Measurements from ENCODE around the gene FNDC3A. TPM values are rescaled to one million over a fixed set of nuclear protein-coding genes. Genes with fewer than 3 reads are reported as not detected.

The FNDC3A gene
- total and polyA plus RNA-seq, 4 donors = 17.6 to 87.6 (median 34.5) TPM

DNA sequence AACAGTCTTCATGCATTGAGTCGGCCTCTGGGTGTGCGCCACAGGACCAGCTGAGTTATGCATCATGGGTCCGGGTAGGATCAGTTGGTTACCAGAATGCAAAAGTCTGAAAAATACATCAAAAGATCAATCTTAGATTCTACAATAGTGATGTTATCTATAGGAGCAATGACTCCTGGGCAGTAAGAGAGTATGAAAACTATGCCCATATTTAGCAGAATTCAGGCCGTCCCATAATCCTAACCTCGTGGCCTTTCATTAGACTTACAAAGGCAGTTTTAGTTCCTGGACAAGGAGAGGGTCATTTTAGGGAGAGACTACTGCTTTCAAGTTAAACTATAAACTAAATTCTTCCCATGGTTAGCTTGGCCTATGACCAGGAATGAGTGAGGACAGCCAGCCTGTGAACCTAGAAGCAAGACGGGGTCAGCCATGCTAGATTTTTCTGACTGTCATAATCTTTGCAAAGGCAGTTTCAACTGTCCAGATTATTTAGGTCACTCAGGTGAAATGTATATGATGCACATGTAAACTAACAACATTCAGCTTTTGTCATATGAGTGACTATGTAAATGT lies 260.2 kb downstream of the FNDC3A start:
- H3K9ac ChIP-seq (ENCODE audit: insufficient read depth in 1 of 2, low read length in 2 of 2) = no peak overlapping the region
- H3K4me3 ChIP-seq = no peak overlapping the region
- H3K27ac ChIP-seq (ENCODE audit: low read depth in 1 of 2, low read length in 1 of 2) = no peak overlapping the region
- no peaks in the 10 kb centered on the region for H3K4me1 ChIP-seq (ENCODE audit: control insufficient read depth in 5 of 5, insufficient read depth in 5 of 5, low read length in 5 of 5)
- no peak for DNase-seq
- ATAC-seq (ENCODE audit: insufficient read depth, low FRiP score) = no peak
- WGBS, 2 donors = 92 to 94% methylated on average over 6 of the region's 6 CpGs
- H3K36me3 ChIP-seq (ENCODE audit: control insufficient read depth in 4 of 4, insufficient read depth in 4 of 4, low read length in 4 of 4) = peaks cover 0 to 1% (median 0%) of the 10 kb centered on the region in 4 donors
- H3K27me3 ChIP-seq (ENCODE audit: control insufficient read depth in 3 of 3, insufficient read depth in 3 of 3, low read length in 2 of 3) = no peaks in the 10 kb centered on the region
- TF ChIP-seq, protein P1, sequence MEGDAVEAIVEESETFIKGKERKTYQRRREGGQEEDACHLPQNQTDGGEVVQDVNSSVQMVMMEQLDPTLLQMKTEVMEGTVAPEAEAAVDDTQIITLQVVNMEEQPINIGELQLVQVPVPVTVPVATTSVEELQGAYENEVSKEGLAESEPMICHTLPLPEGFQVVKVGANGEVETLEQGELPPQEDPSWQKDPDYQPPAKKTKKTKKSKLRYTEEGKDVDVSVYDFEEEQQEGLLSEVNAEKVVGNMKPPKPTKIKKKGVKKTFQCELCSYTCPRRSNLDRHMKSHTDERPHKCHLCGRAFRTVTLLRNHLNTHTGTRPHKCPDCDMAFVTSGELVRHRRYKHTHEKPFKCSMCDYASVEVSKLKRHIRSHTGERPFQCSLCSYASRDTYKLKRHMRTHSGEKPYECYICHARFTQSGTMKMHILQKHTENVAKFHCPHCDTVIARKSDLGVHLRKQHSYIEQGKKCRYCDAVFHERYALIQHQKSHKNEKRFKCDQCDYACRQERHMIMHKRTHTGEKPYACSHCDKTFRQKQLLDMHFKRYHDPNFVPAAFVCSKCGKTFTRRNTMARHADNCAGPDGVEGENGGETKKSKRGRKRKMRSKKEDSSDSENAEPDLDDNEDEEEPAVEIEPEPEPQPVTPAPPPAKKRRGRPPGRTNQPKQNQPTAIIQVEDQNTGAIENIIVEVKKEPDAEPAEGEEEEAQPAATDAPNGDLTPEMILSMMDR (IDR thresholded peaks at IDR 0.05; ENCODE audit: control extremely low read depth, extremely low read depth) = no peak
- H3K9me3 ChIP-seq (ENCODE audit: control insufficient read depth in 4 of 4, insufficient read depth in 3 of 4, low read length in 3 of 4) = peaks cover 0 to 2% (median 0%) of the 10 kb centered on the region in 4 donors

- no peak overlapping the region for H3K9ac ChIP-seq (ENCODE audit: insufficient read depth in 1 of 2, low read length in 2 of 2)
- H3K27me3 ChIP-seq (ENCODE audit: control insufficient read depth in 3 of 3, insufficient read depth in 3 of 3, low read length in 2 of 3) = no peaks in the 10 kb centered on the region
- DNase-seq (no peak), ATAC-seq (ENCODE audit: insufficient read depth, low FRiP score) (no peak)
- no peak overlapping the region for H3K27ac ChIP-seq (ENCODE audit: low read depth in 1 of 2, low read length in 1 of 2)
- H3K9me3 ChIP-seq (ENCODE audit: control insufficient read depth in 4 of 4, insufficient read depth in 3 of 4, low read length in 3 of 4) = peaks cover 0 to 3% (median 0%) of the 10 kb centered on the region in 4 donors
- WGBS, 2 donors = 98 to 100% methylated on average over 2 of the region's 2 CpGs
- H3K36me3 ChIP-seq (ENCODE audit: control insufficient read depth in 4 of 4, insufficient read depth in 4 of 4, low read length in 4 of 4) = peaks cover 0 to 1% (median 0%) of the 10 kb centered on the region in 4 donors
- TF ChIP-seq, protein P1 (IDR thresholded peaks at IDR 0.05; ENCODE audit: control extremely low read depth, extremely low read depth) = no peak
- no peak overlapping the region for H3K4me3 ChIP-seq
- no peaks in the 10 kb centered on the region for H3K4me1 ChIP-seq (ENCODE audit: control insufficient read depth in 5 of 5, insufficient read depth in 5 of 5, low read length in 5 of 5)
Measured at GRCh38 chr13:49238621-49239020, 262.9 kb downstream of the FNDC3A start.

DNA sequence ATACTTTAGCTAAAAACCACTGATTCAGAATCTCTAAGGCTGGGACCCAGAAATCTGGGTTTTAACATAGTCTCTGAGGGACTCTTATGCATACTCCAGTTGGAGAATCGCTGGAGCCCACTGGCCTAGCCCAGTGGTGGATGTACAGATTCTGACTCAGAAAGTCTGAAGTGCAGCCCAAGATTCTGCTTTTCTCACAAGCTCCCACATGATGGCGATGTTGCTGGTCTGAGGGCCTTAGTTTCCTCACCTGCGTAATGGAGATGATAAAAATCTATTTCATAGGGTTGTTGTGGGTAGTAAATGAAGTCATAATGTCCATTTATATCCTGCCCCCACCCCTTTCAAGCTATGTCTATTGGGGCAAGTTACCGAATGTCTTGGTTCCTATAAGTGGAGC lies 264.3 kb downstream of the FNDC3A start:
- WGBS, 2 donors = 42 to 47% methylated on average over 4 of the region's 4 CpGs
- H3K4me3 ChIP-seq = no peak overlapping the region
- H3K36me3 ChIP-seq (ENCODE audit: control insufficient read depth in 4 of 4, insufficient read depth in 4 of 4, low read length in 4 of 4) = peaks cover 0 to 1% (median 0%) of the 10 kb centered on the region in 4 donors
- no peaks in the 10 kb centered on the region for H3K27me3 ChIP-seq (ENCODE audit: control insufficient read depth in 3 of 3, insufficient read depth in 3 of 3, low read length in 2 of 3)
- no peak overlapping the region for H3K27ac ChIP-seq (ENCODE audit: low read depth in 1 of 2, low read length in 1 of 2)
- DNase-seq (no peak), ATAC-seq (ENCODE audit: insufficient read depth, low FRiP score) (no peak)
- no peak overlapping the region for H3K9ac ChIP-seq (ENCODE audit: insufficient read depth in 1 of 2, low read length in 2 of 2)
- TF ChIP-seq, protein P1 (IDR thresholded peaks at IDR 0.05; ENCODE audit: control extremely low read depth, extremely low read depth) = peak; percentile 8
- peaks cover 0 to 3% (median 0%) of the 10 kb centered on the region in 4 donors for H3K9me3 ChIP-seq (ENCODE audit: control insufficient read depth in 4 of 4, insufficient read depth in 3 of 4, low read length in 3 of 4)
- no peaks in the 10 kb centered on the region for H3K4me1 ChIP-seq (ENCODE audit: control insufficient read depth in 5 of 5, insufficient read depth in 5 of 5, low read length in 5 of 5)

DNA sequence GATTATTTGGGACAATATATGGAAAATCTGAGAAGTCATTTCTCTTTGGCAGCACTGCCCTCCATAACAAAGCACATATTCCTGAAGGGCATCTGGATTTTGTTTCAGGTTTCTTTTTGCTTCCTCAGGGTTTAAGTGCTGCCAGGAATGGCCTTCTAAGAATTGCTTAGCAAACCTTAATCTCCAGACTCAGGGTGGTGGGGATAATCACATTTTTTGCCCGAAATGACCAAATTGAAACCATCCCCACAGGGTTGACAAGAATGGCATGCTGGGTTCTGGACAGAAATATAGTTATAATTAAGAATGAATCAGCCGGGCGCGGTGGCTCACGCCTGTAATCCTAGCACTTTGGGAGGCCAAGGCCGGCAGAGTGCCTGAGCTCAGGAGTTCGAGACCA lies 265.6 kb downstream of the FNDC3A start:
- 93 to 96% methylated on average over 7 of the region's 7 CpGs for WGBS, 2 donors
- TF ChIP-seq, protein P1 (IDR thresholded peaks at IDR 0.05; ENCODE audit: control extremely low read depth, extremely low read depth) = no peak
- H3K27me3 ChIP-seq (ENCODE audit: control insufficient read depth in 3 of 3, insufficient read depth in 3 of 3, low read length in 2 of 3) = no peaks in the 10 kb centered on the region
- H3K9ac ChIP-seq (ENCODE audit: insufficient read depth in 1 of 2, low read length in 2 of 2) = no peak overlapping the region
- no peaks in the 10 kb centered on the region for H3K4me1 ChIP-seq (ENCODE audit: control insufficient read depth in 5 of 5, insufficient read depth in 5 of 5, low read length in 5 of 5)
- H3K9me3 ChIP-seq (ENCODE audit: control insufficient read depth in 4 of 4, insufficient read depth in 3 of 4, low read length in 3 of 4) = peaks cover 0 to 3% (median 0%) of the 10 kb centered on the region in 4 donors
- H3K27ac ChIP-seq (ENCODE audit: low read depth in 1 of 2, low read length in 1 of 2) = no peak overlapping the region
- ATAC-seq (ENCODE audit: insufficient read depth, low FRiP score) (no peak), DNase-seq (no peak)
- H3K36me3 ChIP-seq (ENCODE audit: control insufficient read depth in 4 of 4, insufficient read depth in 4 of 4, low read length in 4 of 4) = no peaks in the 10 kb centered on the region
- H3K4me3 ChIP-seq = no peak overlapping the region

Measured in lung (tissue), 12 donors.